ENCODE results near the gene AP1M2.

The AP1M2 gene

DNA sequence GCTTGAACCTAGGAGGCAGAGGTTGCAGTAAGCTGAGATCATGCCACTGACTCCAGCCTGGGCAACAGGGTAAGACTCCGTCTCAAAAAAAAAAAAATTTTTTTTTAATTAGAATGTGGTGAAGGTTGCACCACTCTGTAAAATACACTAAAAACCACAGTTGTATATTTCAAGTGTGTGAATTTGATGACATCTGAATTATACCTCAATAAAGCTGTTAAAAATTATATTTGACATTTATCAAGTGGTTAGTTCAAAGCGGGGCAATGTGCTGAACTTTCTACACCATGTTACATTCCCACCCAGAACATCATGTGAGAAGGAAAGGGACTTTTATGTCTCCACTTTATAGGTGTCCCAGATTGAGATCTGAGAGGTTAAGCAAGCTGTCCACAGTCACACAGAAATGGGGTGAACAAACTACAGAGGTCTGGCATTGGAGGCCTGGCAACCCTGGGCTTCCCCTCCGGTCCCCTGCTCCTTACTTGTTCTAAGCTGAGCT lies 63.9 kb downstream of the AP1M2 start:
- no peak for DNase-seq (ENCODE audit: low spot score)
- Histone ChIP-seq H3K27ac (no peak overlapping the region), H3K4me3 (no peak overlapping the region)
- TF ChIP-seq CTCF (IDR thresholded peaks at IDR 0.05) = no peak

All from coronary artery (tissue), 2 donors.